Midbrain (tissue), 1 donor: Measurements from ENCODE around the gene AGAP4.
"Not testable (repeated sequence)": the region's sequence is repeated elsewhere in the genome, so short reads cannot be mapped to it uniquely, and the experiment has no call there.

Experiments
- DNase-seq: peaks from one replicate; lab custom pipeline; 2025; lab: John Stamatoyannopoulos, UW

The AGAP4 gene

DNA sequence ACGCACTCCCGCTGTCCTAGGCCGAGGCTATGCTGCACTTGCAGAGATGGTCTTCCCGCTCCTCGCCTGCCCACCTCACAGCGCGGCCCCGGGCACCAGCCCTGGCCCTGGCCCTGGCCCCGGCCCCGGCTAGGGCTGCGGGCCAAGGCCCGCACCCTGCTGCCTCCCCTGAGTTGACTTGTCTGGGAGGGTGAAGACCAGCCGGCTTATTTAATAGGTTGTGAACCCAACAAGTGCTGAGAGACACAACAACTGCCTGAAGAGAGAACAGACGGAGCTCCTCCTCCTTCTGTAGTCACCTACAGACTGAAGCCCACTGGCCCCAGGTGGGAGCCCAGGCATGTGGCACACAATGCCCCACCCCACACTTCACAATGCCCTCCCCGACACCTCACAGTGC lies at the start of gene AGAP4:
TSS of gene AGAP4 (minus strand) at position 101 of the 400 bp plus-strand sequence. CDS start 153 bp downstream, outside the sequence.
- not testable (repeated sequence) for DNase-seq

DNA sequence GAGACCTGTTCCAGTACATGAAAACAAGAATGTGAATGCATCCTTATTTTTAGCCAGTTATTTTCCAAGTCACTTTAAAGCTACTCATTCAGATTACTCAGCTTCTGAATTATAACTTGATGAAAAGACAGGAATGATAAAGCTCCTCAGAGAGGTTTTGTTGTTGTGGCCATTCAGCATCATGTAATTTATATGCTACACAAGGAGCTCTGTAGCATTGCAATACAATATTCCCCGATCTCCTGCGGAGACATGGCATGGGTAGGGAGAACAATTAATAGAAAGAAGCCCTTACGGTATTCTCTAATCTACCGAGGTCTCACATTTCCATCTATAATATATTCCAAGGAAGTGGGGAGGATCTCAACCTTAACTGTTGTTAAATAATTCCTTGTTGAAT lies 43.4 kb upstream of the AGAP4 start:
- not testable (repeated sequence) for DNase-seq

GRCh38 chr10:45889539-45890230 lies 42.4 kb upstream of the AGAP4 start:
- not testable (repeated sequence) for DNase-seq

GRCh38 chr10:45882880-45883279 lies 35.6 kb upstream of the AGAP4 start:
- not testable (repeated sequence) for DNase-seq

DNA sequence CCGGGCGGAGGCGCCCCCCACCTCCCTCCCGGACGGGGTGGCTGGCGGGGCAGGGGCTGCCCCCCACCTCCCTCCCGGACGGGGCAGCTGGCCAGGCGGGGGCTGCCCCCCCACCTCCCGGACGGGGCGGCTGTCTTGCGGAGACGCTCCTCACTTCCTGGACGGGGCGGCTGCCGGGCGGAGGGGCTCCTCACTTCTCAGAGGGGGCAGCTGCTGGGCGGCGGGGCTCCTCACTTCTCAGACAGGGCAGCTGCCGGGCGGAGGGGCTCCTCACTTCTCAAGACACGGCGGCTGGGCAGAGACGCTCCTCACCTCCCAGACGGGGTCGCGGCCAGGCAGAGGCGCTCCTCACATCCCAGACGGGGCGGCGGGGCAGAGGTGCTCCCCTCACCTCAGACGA lies 18.1 kb upstream of the AGAP4 start:
- DNase-seq: not testable (repeated sequence)

DNA sequence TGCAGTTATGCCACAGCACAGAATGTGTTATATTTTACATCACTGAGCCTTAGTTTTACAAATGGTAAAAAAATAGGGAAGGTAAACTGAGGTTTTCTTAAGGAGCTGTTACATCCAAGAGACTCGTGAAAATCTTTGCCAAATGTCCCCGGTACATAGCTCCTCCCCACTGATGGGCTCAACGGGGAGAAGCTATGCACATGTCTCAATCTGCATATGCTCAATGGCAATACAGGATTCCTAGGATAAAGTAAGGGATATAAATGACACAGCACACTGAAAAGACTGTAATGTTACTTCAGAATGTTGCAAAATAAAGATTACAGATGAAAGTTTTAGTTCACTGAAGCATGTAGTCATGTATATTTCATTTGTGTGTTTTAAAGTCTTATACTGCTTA lies 17.0 kb upstream of the AGAP4 start:
- not testable (repeated sequence) for DNase-seq

DNA sequence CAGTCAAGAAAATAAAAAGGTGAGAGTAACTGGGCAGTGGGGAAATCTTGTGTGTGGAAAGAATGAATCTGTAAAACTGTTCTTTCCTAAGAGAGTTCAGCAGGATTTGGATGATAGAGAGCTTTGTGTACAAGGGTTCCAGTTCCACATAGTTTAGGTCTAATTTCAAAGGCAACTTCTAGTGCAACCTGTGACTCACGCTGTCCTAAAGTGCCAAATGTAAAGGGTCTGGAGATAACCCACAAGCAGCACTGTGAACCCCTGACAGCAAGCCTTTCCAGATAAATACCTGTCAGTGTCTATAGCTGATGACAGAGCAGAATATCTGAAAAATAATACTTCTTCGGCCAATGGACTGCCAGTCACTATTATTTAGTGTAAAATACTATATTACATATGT lies 16.3 kb upstream of the AGAP4 start:
- DNase-seq: not testable (repeated sequence)

DNA sequence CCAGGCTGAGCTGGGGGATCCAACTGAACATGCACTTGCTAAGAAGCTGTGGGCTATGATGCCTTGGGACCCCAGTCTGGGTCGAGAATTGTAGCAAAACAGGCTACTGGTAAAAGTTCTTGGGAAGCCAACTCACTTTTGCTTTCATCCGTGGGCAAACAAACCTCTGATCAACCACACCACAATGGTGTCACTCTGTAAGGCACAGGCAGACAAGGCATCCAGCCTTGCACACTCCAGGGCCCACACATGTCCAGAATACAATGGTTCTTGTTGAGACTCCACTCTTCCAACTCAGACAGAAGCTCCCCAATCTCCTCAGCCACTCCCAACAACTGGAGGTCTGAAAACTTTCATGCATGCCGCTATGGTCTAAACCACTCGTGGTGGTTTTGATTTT lies 10.6 kb upstream of the AGAP4 start:
- DNase-seq: not testable (repeated sequence)

DNA sequence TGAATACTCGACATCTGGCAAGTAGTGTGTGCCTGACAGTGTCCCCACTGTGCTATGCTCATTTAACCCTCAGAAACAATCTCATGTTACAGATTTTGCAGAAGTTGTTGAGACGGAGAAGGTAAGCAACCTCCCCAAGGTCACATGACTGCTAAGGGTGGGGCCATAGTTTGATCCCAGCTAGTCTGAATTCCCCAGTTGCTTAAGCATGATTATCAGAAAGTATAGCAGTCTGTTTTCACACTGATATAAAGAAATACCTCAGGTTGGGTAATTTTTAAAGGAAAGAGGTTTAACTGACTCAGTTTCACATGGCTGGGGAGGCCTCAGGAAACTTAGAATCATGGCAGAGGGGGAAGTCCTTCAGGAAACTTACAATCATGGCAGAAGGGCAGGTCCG lies 1.2 kb upstream of the AGAP4 start:
- DNase-seq: not testable (repeated sequence)

GRCh38 chr10:45822918-45823317 lies 24.4 kb downstream of the AGAP4 start:
- not testable (repeated sequence) for DNase-seq

DNA sequence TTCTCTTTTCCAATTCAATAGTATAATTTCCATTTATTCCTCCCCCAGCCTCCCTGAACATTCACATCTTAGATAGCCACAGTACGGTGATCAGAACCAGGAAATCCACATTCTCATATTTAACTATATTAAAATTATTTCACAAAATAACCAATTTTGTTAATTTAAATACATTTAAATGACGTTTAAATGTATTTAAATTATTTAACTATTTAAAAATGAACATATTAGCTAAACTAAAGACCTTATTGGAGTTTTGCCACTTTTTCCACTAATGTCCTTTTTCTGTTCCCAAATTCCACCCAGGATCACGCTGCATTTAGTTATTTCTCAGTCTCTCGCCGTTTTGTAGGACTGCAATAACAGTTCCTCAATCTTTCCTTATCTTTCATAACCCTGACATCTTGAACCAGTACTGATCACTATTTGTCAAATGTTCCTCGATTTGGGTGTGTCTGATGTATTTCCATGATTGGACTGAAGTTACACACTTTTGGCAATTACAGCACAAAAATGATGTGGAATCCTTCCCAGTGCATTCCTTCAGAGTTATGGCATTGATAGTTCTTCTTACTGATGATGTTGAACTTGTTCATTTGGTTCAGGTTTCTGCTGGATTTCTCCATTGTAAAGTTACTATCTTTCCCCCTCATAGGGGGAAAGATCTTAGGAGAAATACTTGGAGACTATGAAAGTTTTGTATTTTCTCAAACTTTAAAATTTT lies 27.0 kb downstream of the AGAP4 start:
- DNase-seq: not testable (repeated sequence)

- no peak for DNase-seq
Observed at GRCh38 chr10:45819552-45819951, 27.7 kb downstream of the AGAP4 start.

DNA sequence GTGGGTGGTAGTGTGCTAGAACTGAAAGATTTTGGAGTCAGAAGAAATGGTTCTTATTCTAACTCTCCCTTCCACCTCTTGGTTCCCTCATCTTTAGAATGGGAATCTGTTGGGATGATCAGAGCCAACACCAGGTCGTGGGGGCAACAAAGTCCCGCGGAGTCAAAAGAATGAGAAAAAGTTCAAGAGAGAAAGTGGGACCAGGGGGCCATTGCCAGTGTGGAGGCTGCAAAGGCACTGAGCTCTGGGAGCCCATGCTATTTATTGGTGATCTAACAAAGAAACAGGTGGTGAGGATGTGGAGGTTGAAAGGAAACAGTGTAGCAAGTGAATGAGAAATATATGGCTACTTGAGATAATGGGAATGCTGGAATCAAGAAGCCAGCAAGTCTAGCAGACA lies 29.4 kb downstream of the AGAP4 start:
- DNase-seq: no peak

GRCh38 chr10:45817130-45817859 lies 30.0 kb downstream of the AGAP4 start:
- DNase-seq: no peak

- not testable (repeated sequence) for DNase-seq
Observed at GRCh38 chr10:45814146-45814545, 33.2 kb downstream of the AGAP4 start.

GRCh38 chr10:45812959-45813358 lies 34.3 kb downstream of the AGAP4 start:
- DNase-seq: not testable (repeated sequence)

DNA sequence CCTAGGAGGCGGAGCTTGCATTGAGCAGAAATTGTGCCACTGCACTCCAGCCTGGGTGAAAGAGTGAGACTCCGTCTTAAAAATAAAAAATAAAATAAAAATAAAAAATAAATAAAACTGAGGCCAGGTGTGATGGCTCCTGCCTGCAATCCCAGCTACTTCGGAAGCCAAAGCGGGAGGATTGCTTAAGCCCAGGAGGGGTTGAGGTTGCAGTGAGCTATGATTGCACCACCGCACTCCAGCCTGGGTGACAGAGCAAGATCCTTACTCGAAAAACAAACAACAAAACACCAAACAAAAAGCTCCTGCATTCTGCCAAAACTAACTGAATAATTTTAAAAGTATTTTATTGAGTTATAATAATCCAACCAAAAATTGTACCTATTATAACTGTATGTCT lies 36.2 kb downstream of the AGAP4 start:
- no peak for DNase-seq

DNA sequence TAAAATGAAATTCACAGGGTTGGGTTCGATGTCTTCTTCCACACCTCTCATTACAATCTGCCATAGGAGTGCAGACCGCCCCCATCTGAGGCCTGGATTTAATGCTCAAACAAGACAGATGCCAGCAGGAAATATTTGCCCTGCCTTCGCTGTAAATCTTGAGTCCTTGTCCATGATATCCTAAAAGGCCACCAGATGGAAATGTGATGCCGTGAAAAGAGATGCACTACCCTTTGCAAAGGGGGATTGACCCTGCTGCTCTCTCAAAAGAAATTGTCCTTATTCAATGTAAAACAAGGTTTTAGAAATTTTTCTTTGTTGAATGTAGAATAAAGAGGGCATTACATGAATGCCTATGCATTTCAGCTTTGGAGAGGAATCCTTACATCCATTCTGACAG lies 37.5 kb downstream of the AGAP4 start:
- no peak for DNase-seq

GRCh38 chr10:45804996-45805395 lies 42.3 kb downstream of the AGAP4 start:
- DNase-seq: not testable (repeated sequence)

DNA sequence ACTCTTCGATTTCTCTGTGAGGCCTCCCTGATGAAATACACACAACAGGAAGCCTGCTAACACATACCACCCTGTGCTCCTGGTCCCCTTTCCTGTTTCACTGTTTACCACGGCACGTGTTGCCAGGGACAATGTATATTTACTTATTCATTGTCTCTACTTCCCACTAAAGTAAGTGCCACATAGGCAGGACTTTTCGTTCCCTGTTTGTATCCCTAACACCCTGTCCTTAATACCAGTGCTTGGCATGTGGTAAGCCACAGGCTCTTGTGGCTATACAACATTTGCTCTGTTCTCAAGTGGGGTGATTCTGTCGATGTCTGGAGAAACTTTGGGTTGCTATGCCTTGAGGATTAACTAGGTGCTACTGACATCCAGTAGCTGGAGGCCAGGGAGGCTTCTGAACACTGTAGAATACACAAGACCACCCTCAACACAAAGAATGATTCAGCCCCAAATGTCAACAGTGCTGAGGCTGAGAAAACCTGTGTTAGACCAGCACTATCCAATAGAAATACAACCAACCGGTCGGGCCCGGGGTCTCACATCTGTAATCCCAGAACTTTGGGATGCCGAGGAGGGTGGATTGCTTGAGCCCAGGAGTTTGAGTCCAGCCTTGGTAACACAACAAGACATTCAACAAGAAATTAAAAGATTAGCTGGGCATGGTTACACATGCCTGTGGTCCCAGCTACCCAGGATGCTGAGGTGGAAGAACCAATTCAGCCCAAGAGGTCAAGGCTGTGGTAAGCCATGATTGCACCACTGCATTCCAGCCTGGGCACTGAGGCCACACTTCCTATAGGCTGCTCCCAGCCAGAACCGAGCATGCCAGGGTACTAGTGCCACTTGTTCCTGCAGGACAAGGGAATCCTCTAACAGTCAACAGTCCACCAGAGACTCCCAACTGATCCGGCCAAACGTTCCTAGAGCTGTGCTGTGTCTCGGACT lies 44.0 kb downstream of the AGAP4 start:
- not testable (repeated sequence) for DNase-seq

DNA sequence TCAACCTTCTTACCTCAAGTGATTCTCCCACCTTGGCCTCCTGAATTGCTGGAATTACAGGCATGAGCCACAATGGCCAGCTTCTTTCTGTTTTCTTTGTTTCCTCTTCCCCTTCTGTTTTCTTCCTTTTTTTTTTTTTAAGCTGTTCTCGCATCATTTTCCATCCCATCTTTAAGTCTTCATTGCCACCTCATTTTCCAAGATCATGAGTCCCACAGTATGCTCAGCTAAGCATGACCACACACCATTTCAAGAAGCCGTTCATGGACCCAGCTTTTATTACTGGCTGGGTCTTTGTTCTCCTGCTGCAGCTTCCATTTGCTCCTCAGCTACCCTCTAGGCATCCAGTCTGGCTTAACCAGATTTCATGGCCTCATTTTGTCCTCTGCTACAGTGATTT lies 52.5 kb downstream of the AGAP4 start:
- DNase-seq: not testable (repeated sequence)
